ENCODE results near the gene ANKRD6. TPM values are rescaled to one million over a fixed set of nuclear protein-coding genes. Genes with fewer than 3 reads are reported as not detected.
A peak's percentile ranks its signal among the peaks of the same experiment; 100 is the strongest.

ANKRD6 gene
- total RNA-seq, 1 donor from 2014 or later = 6.2 TPM

GRCh38 chr6:89527634-89528033 lies 94.7 kb downstream of the ANKRD6 start:
- DNase-seq (ENCODE audit: low read depth) = peak; percentile 38
- no peak overlapping the region for H3K4me3 ChIP-seq (ENCODE audit: low read depth, low read length)
- no peak for TF ChIP-seq CTCF (conservative IDR thresholded peaks at IDR 0.05; ENCODE audit: low read depth, low read length)

GRCh38 chr6:89528866-89529265 lies 95.9 kb downstream of the ANKRD6 start:
- no peak for TF ChIP-seq CTCF (conservative IDR thresholded peaks at IDR 0.05; ENCODE audit: low read depth, low read length)
- no peak overlapping the region for H3K4me3 ChIP-seq (ENCODE audit: low read depth, low read length)
- no peak for DNase-seq (ENCODE audit: low read depth)

GRCh38 chr6:89530982-89531381 lies 98.0 kb downstream of the ANKRD6 start:
- no peak for TF ChIP-seq CTCF (conservative IDR thresholded peaks at IDR 0.05; ENCODE audit: low read depth, low read length)
- no peak for DNase-seq (ENCODE audit: low read depth)
- H3K4me3 ChIP-seq (ENCODE audit: low read depth, low read length) = no peak overlapping the region

- DNase-seq (ENCODE audit: low read depth) = no peak
- TF ChIP-seq CTCF (conservative IDR thresholded peaks at IDR 0.05; ENCODE audit: low read depth, low read length) = peak; percentile 4
These were observed 103.3 kb downstream of the ANKRD6 start for GRCh38 chr6:89536231-89536630.

GRCh38 chr6:89539779-89540178 lies 106.8 kb downstream of the ANKRD6 start:
- no peak overlapping the region for H3K4me3 ChIP-seq (ENCODE audit: low read depth, low read length)
- TF ChIP-seq CTCF (conservative IDR thresholded peaks at IDR 0.05; ENCODE audit: low read depth, low read length) = no peak
- no peak for DNase-seq (ENCODE audit: low read depth)

More at GRCh38 chr6:89536231-89536630, 103.3 kb downstream of the ANKRD6 start:
- no peak overlapping the region for H3K4me3 ChIP-seq (ENCODE audit: low read depth, low read length)

GRCh38 chr6:89542081-89542857 lies 109.3 kb downstream of the ANKRD6 start:
- TF ChIP-seq CTCF (conservative IDR thresholded peaks at IDR 0.05; ENCODE audit: low read depth, low read length) = no peak
- H3K4me3 ChIP-seq (ENCODE audit: low read depth, low read length) = peak overlapping the region; percentile 17
- no peak for DNase-seq (ENCODE audit: low read depth)

- DNase-seq (ENCODE audit: low read depth) = no peak
- peak overlapping the region; percentile 17 for H3K4me3 ChIP-seq (ENCODE audit: low read depth, low read length)
- no peak for TF ChIP-seq CTCF (conservative IDR thresholded peaks at IDR 0.05; ENCODE audit: low read depth, low read length)
These were observed 109.9 kb downstream of the ANKRD6 start for GRCh38 chr6:89542866-89543265.

Data from epithelial cell of proximal tubule (primary cell).